ENCODE measurements around the gene NR4A1. TPM values are rescaled to one million over a fixed set of nuclear protein-coding genes. Genes with fewer than 3 reads are reported as not detected.

NR4A1 gene
- total and polyA plus RNA-seq, 10 of the 15 experiments (the other 5 are each of a cell fraction or from before 2014, with no cell fraction given): 0.05 to 7.9 (median 2.2) TPM; not detected in 1

DNA sequence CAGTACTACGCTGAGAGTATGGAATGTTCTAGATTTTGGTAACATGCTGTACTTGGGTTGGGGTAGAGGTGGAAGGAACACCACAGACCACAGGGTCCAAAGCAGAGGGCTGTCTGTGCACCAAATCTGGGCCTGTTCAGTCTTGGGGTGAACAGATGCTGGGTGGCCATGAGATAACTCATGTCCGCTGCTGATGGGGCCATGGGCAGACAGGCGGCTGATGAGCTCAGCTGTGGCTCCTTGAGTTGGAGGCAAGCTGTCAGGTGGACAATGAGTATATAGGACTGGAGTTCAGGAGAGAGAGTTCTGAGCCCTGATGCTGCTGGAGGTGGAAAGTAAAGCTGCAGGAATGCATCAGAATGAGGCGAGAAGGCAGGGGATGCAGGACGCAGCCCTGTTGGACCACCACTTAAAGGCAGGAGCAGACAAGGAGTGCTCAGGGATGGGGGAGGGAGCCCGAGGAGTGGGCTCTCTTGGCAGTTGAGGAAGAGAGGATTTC is 34.5 kb downstream of the NR4A1 start:
- Histone ChIP-seq H3K9me3 (replicated peaks; ENCODE audit: control insufficient read depth, insufficient read depth, low read length) (no peaks in the 10 kb centered on the region), H3K4me1 (ENCODE audit: control insufficient read depth, insufficient read depth, low read length) (peaks cover 22% of the 10 kb centered on the region), H4K20me1 (ENCODE audit: control insufficient read depth, insufficient read depth) (no peaks in the 10 kb centered on the region), H3K4me2 (ENCODE audit: control insufficient read depth, insufficient read depth) (no peak overlapping the region), H3K36me3 (ENCODE audit: control insufficient read depth in 2 of 2, insufficient read depth in 2 of 2, low read length in 1 of 2) (no peaks in the 10 kb centered on the region), H3K27ac (ENCODE audit: control insufficient read depth, insufficient read depth) (no peak overlapping the region), H2AFZ (ENCODE audit: control insufficient read depth, low read depth, low read length) (no peak overlapping the region), H3K79me2 (ENCODE audit: control insufficient read depth, insufficient read depth, low read length) (no peaks in the 10 kb centered on the region), H3K27me3 (replicated peaks in 1 of 2; ENCODE audit: control insufficient read depth in 2 of 2, insufficient read depth in 2 of 2, low read length in 1 of 2) (no peaks in the 10 kb centered on the region; a peak in 1 of 4 replicates), H3K4me3 (no peak overlapping the region), H3K9ac (ENCODE audit: control insufficient read depth, insufficient read depth, low read length) (no peak overlapping the region)
- 50% methylated on average over 6 of the region's 6 CpGs for WGBS (ENCODE audit: insufficient coverage, insufficient replicate concordance, low lambda C conversion rate, missing lambda C conversion rate)
- intact Hi-C loops (cut with micrococcal nuclease; ENCODE audit: unreplicated experiment) (no loop called here), in situ Hi-C loops (cut with MboI) (no loop called here)
- TF ChIP-seq POLR2A (IDR thresholded peaks at IDR 0.05; ENCODE audit: low read depth, low read length): no peak
- TF ChIP-seq ASH2L (IDR thresholded peaks at IDR 0.05; ENCODE audit: borderline replicate concordance, low read depth): no peak
- no peak for TF ChIP-seq IRF3 (IDR thresholded peaks at IDR 0.05)
- TF ChIP-seq NFXL1 (IDR thresholded peaks at IDR 0.05; ENCODE audit: borderline replicate concordance): no peak
- CTCF ChIA-PET: interaction anchor here (1.0 to 13.1 kb wide), 10 partner anchors 8 to 93 kb away, joined by 3 to 622 read pairs (median 7); partner anchors contain the start of gene ATG101
- BruUV-seq (replicated peaks): no TSS peak
- FAIRE-seq: no peak
- ATAC-seq: no peak
- SMC1A ChIA-PET (ENCODE audit: uncharacterized antibody, unreplicated experiment): interaction anchor here (0.6 to 12.5 kb wide), 4 partner anchors 8 to 237 kb away, joined by 3 to 322 read pairs (median 34); no protein-coding TSS in a partner anchor
- no peak for DNase-seq (ENCODE audit: low read depth, low spot score)
- RAD21 ChIA-PET (ENCODE audit: unreplicated experiment): interaction anchor here (1.0 to 5.8 kb wide), 3 partner anchors 31 to 59 kb away, joined by 3 to 88 read pairs (median 3); no protein-coding TSS in a partner anchor
- POLR2A ChIA-PET: interaction anchor here (1.0 to 1.2 kb wide), 2 partner anchors 53 to 60 kb away, joined by 4 read pairs; no protein-coding TSS in a partner anchor

DNA sequence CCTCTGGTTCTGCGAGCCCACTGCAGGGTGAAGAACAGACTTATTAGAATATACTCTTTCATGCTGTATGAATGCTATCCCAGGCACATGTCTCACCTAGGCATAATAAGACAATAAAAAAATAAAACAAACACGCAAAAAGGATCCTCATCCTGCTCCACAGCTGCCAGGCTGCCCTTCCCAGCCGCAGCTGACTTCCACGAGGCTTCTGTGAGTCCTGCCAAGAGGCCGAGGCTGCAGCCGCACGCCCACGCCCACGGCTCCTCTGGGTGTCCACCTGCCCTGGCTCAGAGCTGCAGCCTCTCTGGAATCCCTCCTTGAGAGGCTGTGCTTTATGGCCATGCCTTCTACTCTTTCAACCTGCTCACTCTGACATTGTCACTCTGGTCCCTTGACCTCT is 35.1 kb downstream of the NR4A1 start:
- H3K27ac ChIP-seq (ENCODE audit: control insufficient read depth, insufficient read depth): no peak overlapping the region
- H2AFZ ChIP-seq (ENCODE audit: control insufficient read depth, low read depth, low read length): no peak overlapping the region
- ChIA-PET RAD21 (ENCODE audit: unreplicated experiment) (interaction anchor here (1.0 to 5.8 kb wide), 3 partner anchors 30 to 60 kb away, joined by 3 to 88 read pairs (median 3); no protein-coding TSS in a partner anchor), CTCF (interaction anchor here (1.0 to 13.1 kb wide), 7 partner anchors 10 to 60 kb away, joined by 3 to 622 read pairs (median 15); partner anchors contain the start of gene ATG101), SMC1A (ENCODE audit: uncharacterized antibody, unreplicated experiment) (interaction anchor here (9.5 to 12.5 kb wide), 2 partner anchors 32 to 58 kb away, joined by 62 to 322 read pairs; no protein-coding TSS in a partner anchor), POLR2A (interaction anchor here (1.0 kb wide), 1 partner anchor 61 kb away, joined by 4 read pairs; no protein-coding TSS in a partner anchor)
- FAIRE-seq (no peak), ATAC-seq (no peak), DNase-seq (ENCODE audit: low read depth, low spot score) (no peak)
- no peaks in the 10 kb centered on the region for H4K20me1 ChIP-seq (ENCODE audit: control insufficient read depth, insufficient read depth)
- WGBS (ENCODE audit: insufficient coverage, insufficient replicate concordance, low lambda C conversion rate, missing lambda C conversion rate): 42% methylated on average over 9 of the region's 9 CpGs
- in situ Hi-C loops (cut with MboI): no loop called here
- H3K27me3 ChIP-seq (replicated peaks in 1 of 2; ENCODE audit: control insufficient read depth in 2 of 2, insufficient read depth in 2 of 2, low read length in 1 of 2): no peaks in the 10 kb centered on the region; a peak in 1 of 4 replicates
- no peak overlapping the region for H3K9ac ChIP-seq (ENCODE audit: control insufficient read depth, insufficient read depth, low read length)
- H3K79me2 ChIP-seq (ENCODE audit: control insufficient read depth, insufficient read depth, low read length): no peaks in the 10 kb centered on the region
- H3K4me2 ChIP-seq (ENCODE audit: control insufficient read depth, insufficient read depth): no peak overlapping the region
- no peaks in the 10 kb centered on the region for H3K9me3 ChIP-seq (replicated peaks; ENCODE audit: control insufficient read depth, insufficient read depth, low read length)
- BruUV-seq (replicated peaks): no TSS peak
- H3K4me1 ChIP-seq (ENCODE audit: control insufficient read depth, insufficient read depth, low read length): peaks cover 15% of the 10 kb centered on the region
- intact Hi-C loops (cut with micrococcal nuclease; ENCODE audit: unreplicated experiment): no loop called here
- no peak overlapping the region for H3K4me3 ChIP-seq
- H3K36me3 ChIP-seq (ENCODE audit: control insufficient read depth in 2 of 2, insufficient read depth in 2 of 2, low read length in 1 of 2): no peaks in the 10 kb centered on the region
- TF ChIP-seq STAT1 (conservative IDR thresholded peaks at IDR 0.05) (no peak), RAD51 (IDR thresholded peaks at IDR 0.05) (no peak), ATF2 (IDR thresholded peaks at IDR 0.05; ENCODE audit: low read length) (no peak), TCF12 (IDR thresholded peaks at IDR 0.05; ENCODE audit: low read depth, low read length) (no peak), NFXL1 (IDR thresholded peaks at IDR 0.05; ENCODE audit: borderline replicate concordance) (no peak), SMAD1 (IDR thresholded peaks at IDR 0.05; ENCODE audit: low read depth, partially characterized antibody) (no peak), CHD1 (IDR thresholded peaks at IDR 0.05; ENCODE audit: low read depth, low read length) (no peak), CHD4 (IDR thresholded peaks at IDR 0.05) (no peak), ZNF24 (IDR thresholded peaks at IDR 0.05) (no peak), WRNIP1 (IDR thresholded peaks at IDR 0.05; ENCODE audit: borderline replicate concordance, low read depth, low read length) (no peak), IKZF1 (conservative IDR thresholded peaks at IDR 0.05) (no peak), IRF5 (IDR thresholded peaks at IDR 0.05; ENCODE audit: borderline replicate concordance) (no peak)
